ENCODE results near the gene CPNE2. TPM values are rescaled to one million over a fixed set of nuclear protein-coding genes. Genes with fewer than 3 reads are reported as not detected.
A peak's percentile ranks its signal among the peaks of the same experiment; 100 is the strongest.

Gene CPNE2
- total RNA-seq, 1 experiment from 2014 or later, result 43.4 TPM

- POLR2A ChIA-PET, result no interaction called here
- DNase-seq (ENCODE audit: low read depth, low spot score) (no peak), ATAC-seq (no peak)
- in situ Hi-C loops (cut with HindIII; ENCODE audit: low pct_unique_long_range_greater_than_20kb, low sequenced_read_pairs) (no loop called here), intact Hi-C loops (cut with micrococcal nuclease; ENCODE audit: unreplicated experiment) (no loop called here)
- no peak for TF ChIP-seq TCF7L2 (IDR thresholded peaks at IDR 0.05; ENCODE audit: low read depth, low read length)
- TF ChIP-seq POLR2AphosphoS5 (IDR thresholded peaks at IDR 0.05; ENCODE audit: low read depth, low read length), result no peak
- TF ChIP-seq, protein P1, sequence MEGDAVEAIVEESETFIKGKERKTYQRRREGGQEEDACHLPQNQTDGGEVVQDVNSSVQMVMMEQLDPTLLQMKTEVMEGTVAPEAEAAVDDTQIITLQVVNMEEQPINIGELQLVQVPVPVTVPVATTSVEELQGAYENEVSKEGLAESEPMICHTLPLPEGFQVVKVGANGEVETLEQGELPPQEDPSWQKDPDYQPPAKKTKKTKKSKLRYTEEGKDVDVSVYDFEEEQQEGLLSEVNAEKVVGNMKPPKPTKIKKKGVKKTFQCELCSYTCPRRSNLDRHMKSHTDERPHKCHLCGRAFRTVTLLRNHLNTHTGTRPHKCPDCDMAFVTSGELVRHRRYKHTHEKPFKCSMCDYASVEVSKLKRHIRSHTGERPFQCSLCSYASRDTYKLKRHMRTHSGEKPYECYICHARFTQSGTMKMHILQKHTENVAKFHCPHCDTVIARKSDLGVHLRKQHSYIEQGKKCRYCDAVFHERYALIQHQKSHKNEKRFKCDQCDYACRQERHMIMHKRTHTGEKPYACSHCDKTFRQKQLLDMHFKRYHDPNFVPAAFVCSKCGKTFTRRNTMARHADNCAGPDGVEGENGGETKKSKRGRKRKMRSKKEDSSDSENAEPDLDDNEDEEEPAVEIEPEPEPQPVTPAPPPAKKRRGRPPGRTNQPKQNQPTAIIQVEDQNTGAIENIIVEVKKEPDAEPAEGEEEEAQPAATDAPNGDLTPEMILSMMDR (IDR thresholded peaks at IDR 0.05), result no peak
- TF ChIP-seq SIN3A (IDR thresholded peaks at IDR 0.05; ENCODE audit: borderline replicate concordance, insufficient read depth, low read depth, low read length), result no peak
- TF ChIP-seq, protein P2, sequence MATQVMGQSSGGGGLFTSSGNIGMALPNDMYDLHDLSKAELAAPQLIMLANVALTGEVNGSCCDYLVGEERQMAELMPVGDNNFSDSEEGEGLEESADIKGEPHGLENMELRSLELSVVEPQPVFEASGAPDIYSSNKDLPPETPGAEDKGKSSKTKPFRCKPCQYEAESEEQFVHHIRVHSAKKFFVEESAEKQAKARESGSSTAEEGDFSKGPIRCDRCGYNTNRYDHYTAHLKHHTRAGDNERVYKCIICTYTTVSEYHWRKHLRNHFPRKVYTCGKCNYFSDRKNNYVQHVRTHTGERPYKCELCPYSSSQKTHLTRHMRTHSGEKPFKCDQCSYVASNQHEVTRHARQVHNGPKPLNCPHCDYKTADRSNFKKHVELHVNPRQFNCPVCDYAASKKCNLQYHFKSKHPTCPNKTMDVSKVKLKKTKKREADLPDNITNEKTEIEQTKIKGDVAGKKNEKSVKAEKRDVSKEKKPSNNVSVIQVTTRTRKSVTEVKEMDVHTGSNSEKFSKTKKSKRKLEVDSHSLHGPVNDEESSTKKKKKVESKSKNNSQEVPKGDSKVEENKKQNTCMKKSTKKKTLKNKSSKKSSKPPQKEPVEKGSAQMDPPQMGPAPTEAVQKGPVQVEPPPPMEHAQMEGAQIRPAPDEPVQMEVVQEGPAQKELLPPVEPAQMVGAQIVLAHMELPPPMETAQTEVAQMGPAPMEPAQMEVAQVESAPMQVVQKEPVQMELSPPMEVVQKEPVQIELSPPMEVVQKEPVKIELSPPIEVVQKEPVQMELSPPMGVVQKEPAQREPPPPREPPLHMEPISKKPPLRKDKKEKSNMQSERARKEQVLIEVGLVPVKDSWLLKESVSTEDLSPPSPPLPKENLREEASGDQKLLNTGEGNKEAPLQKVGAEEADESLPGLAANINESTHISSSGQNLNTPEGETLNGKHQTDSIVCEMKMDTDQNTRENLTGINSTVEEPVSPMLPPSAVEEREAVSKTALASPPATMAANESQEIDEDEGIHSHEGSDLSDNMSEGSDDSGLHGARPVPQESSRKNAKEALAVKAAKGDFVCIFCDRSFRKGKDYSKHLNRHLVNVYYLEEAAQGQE (IDR thresholded peaks at IDR 0.05; ENCODE audit: insufficient read depth in 1 of 2, low read depth in 2 of 2, low read length in 1 of 2), result no peak
- Histone ChIP-seq H3K4me3 (ENCODE audit: low read depth in 2 of 2, low read length in 2 of 2) (no peak overlapping the region), H3K27me3 (ENCODE audit: control insufficient read depth, insufficient read depth, low read length) (no peaks in the 10 kb centered on the region), H3K4me1 (ENCODE audit: control insufficient read depth, insufficient read depth, low read length) (no peaks in the 10 kb centered on the region), H3K36me3 (ENCODE audit: control insufficient read depth, insufficient read depth, low read length) (peaks cover 16% of the 10 kb centered on the region), H3K27ac (ENCODE audit: low read length) (no peak overlapping the region), H3K9me3 (ENCODE audit: control insufficient read depth, insufficient read depth, low read depth, low read length) (no peaks in the 10 kb centered on the region)
- no TSS peak for BruUV-seq (replicated peaks)
- CTCF ChIA-PET, result no interaction called here
These were observed 75.2 kb downstream of the CPNE2 start for GRCh38 chr16:57167538-57167937.

GRCh38 chr16:57167953-57168352 is 75.6 kb downstream of the CPNE2 start:
- Histone ChIP-seq H3K27ac (ENCODE audit: low read length) (no peak overlapping the region), H3K4me3 (ENCODE audit: low read depth in 2 of 2, low read length in 2 of 2) (no peak overlapping the region), H3K27me3 (ENCODE audit: control insufficient read depth, insufficient read depth, low read length) (no peaks in the 10 kb centered on the region), H3K4me1 (ENCODE audit: control insufficient read depth, insufficient read depth, low read length) (no peaks in the 10 kb centered on the region), H3K9me3 (ENCODE audit: control insufficient read depth, insufficient read depth, low read depth, low read length) (no peaks in the 10 kb centered on the region), H3K36me3 (ENCODE audit: control insufficient read depth, insufficient read depth, low read length) (peaks cover 16% of the 10 kb centered on the region)
- CTCF ChIA-PET, result no interaction called here
- ATAC-seq (peak; percentile 71; the same call in 1 of the 2 replicates), DNase-seq (ENCODE audit: low read depth, low spot score) (no peak)
- POLR2A ChIA-PET, result no interaction called here
- intact Hi-C loops (cut with micrococcal nuclease; ENCODE audit: unreplicated experiment), result no loop called here
- in situ Hi-C loops (cut with HindIII; ENCODE audit: low pct_unique_long_range_greater_than_20kb, low sequenced_read_pairs), result no loop called here
- BruUV-seq (replicated peaks), result no TSS peak
- TF ChIP-seq, protein P1 (IDR thresholded peaks at IDR 0.05), result peak; percentile 65
- TF ChIP-seq, protein P2 (IDR thresholded peaks at IDR 0.05; ENCODE audit: insufficient read depth in 1 of 2, low read depth in 2 of 2, low read length in 1 of 2), result no peak
- TF ChIP-seq POLR2AphosphoS5 (IDR thresholded peaks at IDR 0.05; ENCODE audit: low read depth, low read length), result no peak
